Stimulated activated naive B cell treated with anti-CD40 and anti-IgM and Interleukin-4, amounts not matched to agents 10 μg/mL and 1 μg/mL and 100 μg/mL, for 72 hours (primary cell): ENCODE measurements around the gene DAGLB.

Experiments used
- ATAC-seq, 2 donors: fragments of 150-1000 bp; cut with Tn5 transposase; replicated peaks; 2 replicates each; pipeline ENCODE4 v1.10.0; 2021; ENCODE audit warnings: moderate library complexity in 1 of 2
- DNase-seq: peaks from one replicate; pipeline ENCODE4 v3.0.0; 2021
- H3K27ac Mint-ChIP-seq: one replicate; pipeline ENCODE4 v1.8.0; 2022; ENCODE audit warnings: mild to moderate bottlenecking, mixed read lengths
- H3K27me3 Mint-ChIP-seq, 2 donors: one replicate each; pipeline ENCODE4 v1.8.0; 2022; ENCODE audit warnings: mixed read lengths in 2 of 2
- H3K36me3 Mint-ChIP-seq, 2 donors: one replicate each; pipeline ENCODE4 v1.8.0; 2022; ENCODE audit warnings: mixed read lengths in 2 of 2, mild to moderate bottlenecking in 1 of 2
- H3K4me1 Mint-ChIP-seq, 2 donors: one replicate each; pipeline ENCODE4 v1.8.0; 2022; ENCODE audit warnings: mixed read lengths in 2 of 2, mild to moderate bottlenecking in 1 of 2
- H3K4me3 Mint-ChIP-seq, 2 donors: one replicate each; pipeline ENCODE4 v1.8.0; 2022; ENCODE audit warnings: mild to moderate bottlenecking in 2 of 2, mixed read lengths in 2 of 2, moderate library complexity in 1 of 2
- H3K9me3 Mint-ChIP-seq, 2 donors: one replicate each; pipeline ENCODE4 v1.8.0; 2022; ENCODE audit warnings: mixed read lengths in 2 of 2, mild to moderate bottlenecking in 1 of 2

DAGLB gene

DNA sequence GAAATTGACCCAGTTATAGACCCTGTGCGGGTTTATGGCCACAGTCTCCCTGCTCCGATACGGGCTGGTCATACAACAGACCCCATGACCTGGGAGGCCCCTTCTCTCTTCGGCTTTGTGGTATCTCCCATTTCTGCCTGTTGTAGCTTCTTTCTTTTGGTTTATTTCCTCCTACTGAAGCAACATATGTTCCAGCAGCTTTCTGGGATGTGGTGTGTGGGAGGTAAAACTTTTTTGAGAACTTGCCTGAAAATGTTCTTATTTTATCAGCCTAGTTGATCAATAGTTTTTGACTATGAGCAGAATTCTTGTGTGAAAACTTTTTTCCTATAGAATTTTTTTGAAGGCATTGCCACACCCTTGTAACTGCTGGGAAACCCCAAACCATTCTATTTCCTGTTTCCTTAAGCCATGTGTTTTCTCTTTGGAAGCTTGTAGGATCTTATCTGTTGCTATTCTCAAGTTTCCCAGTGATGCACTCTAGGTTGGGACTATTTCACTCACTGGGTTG is 80.0 kb downstream of the DAGLB start:
- Mint-ChIP-seq H3K27me3 (no peaks in the 10 kb centered on the region), H3K4me3 (no peak overlapping the region), H3K36me3 (no peaks in the 10 kb centered on the region), H3K9me3 (no peaks in the 10 kb centered on the region), H3K4me1 (peaks cover 2 to 6% of the 10 kb centered on the region in 2 donors), H3K27ac (no peak overlapping the region)
- ATAC-seq, result no peak
- DNase-seq, result no peak

DNA sequence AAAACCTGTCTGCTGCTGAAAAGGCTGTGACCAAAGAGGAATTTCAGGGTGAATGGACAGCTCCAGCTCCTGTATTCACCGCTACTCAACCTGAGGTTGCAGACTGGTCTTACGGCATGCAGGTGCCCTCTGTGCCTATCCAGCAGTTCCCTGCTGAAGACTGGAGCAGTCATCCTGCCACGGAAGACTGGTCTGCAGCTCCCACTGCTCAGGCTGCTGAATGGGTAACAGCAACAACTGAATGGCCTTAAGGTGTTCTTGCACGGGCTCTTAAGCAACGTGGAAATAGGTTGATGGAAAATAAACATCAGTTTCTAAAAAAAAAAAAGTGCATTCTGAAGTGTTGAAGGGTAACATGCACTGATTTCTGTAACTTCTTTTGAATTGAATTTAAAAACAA is 82.3 kb downstream of the DAGLB start:
- no peak overlapping the region for H3K27ac Mint-ChIP-seq
- H3K9me3 Mint-ChIP-seq, result no peaks in the 10 kb centered on the region
- ATAC-seq, result no peak
- no peaks in the 10 kb centered on the region for H3K27me3 Mint-ChIP-seq
- H3K4me3 Mint-ChIP-seq, result no peak overlapping the region
- H3K36me3 Mint-ChIP-seq, result no peaks in the 10 kb centered on the region
- peaks cover 5 to 12% of the 10 kb centered on the region in 2 donors for H3K4me1 Mint-ChIP-seq
- DNase-seq, result no peak

- Mint-ChIP-seq H3K4me3 (no peak overlapping the region), H3K9me3 (peaks cover 0 to under 1% of the 10 kb centered on the region in 2 donors), H3K36me3 (no peaks in the 10 kb centered on the region), H3K27ac (no peak overlapping the region), H3K4me1 (peaks cover 4 to 22% of the 10 kb centered on the region in 2 donors), H3K27me3 (no peaks in the 10 kb centered on the region)
- ATAC-seq (no peak), DNase-seq (no peak)
Measured at GRCh38 chr7:6360841-6361240, 86.9 kb downstream of the DAGLB start.

- H3K27me3 Mint-ChIP-seq, result no peaks in the 10 kb centered on the region
- DNase-seq (no peak), ATAC-seq (no peak)
- H3K4me3 Mint-ChIP-seq, result no peak overlapping the region
- peaks cover 0 to 2% of the 10 kb centered on the region in 2 donors for H3K9me3 Mint-ChIP-seq
- H3K36me3 Mint-ChIP-seq, result no peaks in the 10 kb centered on the region
- H3K27ac Mint-ChIP-seq, result no peak overlapping the region
- H3K4me1 Mint-ChIP-seq, result peaks cover 6 to 25% of the 10 kb centered on the region in 2 donors
Measured at GRCh38 chr7:6359734-6360133, 88.0 kb downstream of the DAGLB start.
